Measurements from ENCODE around the gene MEOX2.

Gene MEOX2

DNA sequence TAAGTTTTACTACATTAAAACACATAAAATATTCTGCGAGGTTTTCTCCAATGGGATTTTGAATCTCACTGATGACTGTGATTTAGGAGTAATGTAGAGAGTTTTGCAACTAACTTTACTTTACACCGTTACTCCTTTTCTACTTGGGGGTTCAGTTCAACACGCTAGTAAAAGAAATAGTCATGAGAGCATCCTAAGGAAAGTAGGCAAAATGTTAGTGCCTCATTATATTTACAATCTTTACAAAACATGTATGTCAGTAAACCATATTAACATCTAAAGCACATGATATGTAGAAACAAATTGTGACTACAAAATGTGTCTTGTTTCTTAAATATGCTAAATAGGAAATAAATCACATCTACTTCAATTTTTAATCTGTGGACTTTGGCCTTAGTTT is 6.0 kb downstream of the MEOX2 start:
- DNase-seq: no peak

DNA sequence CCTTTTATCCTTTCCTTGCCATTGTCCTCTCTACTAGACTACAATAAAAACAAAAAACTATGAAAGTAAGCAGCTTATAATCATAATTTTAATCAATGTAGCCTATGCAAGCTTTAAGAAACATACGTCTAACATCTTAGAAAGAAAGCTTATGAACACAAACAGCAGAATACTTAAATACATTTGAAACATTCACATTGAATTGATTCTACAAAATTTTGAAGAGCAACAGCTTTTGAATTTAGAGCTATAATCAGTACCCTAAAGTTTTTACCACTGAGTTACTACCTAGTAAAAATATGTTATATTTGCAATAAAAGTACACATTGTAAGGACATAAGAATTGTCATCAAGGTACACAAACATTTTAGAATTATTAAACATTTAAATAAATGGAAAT is 7.2 kb downstream of the MEOX2 start:
- no peak for DNase-seq

DNA sequence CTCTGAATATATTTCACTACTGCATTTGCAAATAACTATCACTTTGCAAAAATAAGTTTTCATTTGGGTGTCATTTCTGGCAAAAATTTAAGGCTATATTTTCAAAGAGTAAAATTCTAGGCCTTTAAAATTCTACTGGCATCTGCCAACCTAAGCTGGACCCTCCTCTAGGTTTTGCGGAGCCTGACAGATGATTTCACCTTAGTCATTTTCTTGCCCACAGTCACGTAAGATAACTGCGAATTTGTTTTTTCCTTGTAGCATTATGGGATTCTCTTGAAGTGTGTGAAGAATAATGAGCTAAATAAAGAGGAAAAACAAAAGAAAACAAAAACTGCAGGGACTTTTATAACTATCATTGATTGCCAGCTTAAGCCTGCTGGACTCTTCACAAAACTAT is 7.8 kb downstream of the MEOX2 start:
- no peak for DNase-seq

DNA sequence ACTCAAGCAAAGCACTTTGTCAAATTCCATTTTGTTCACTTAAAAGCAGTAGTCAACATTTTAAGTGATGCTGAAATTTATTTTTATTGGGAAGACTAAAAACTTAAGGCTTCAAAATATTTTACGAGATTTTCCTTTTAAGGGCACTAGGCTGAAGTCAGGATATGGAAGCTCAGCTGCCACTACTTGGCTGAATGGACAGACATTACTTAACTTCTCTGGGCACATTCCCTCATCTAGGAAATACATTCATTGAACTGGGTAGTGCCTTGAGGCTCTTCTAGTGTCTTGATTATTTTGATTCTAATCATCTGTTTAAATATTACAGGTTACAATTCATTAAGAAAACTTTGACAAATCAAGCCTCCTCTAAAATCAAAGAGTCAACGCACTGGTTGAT is 11.1 kb downstream of the MEOX2 start:
- no peak for DNase-seq

DNA sequence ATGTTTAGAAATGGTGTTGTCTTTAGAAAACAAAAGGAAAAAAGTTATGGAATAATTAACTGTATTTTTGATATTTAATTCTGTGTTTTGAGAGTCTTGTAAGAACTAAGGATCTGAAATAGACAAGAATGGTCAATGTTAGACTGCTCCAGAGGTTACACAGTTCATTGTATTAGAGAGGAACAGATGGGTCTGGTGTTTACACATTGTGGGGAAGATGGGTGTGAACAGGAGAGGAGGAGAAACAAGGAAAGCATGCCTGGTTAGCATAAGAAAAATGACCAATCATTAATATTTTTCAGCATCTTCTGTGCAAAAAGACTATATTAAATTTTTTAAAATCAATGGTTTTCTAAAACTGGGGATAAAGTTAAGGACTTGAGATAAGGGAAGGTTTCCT is 11.9 kb downstream of the MEOX2 start:
- no peak for DNase-seq

DNA sequence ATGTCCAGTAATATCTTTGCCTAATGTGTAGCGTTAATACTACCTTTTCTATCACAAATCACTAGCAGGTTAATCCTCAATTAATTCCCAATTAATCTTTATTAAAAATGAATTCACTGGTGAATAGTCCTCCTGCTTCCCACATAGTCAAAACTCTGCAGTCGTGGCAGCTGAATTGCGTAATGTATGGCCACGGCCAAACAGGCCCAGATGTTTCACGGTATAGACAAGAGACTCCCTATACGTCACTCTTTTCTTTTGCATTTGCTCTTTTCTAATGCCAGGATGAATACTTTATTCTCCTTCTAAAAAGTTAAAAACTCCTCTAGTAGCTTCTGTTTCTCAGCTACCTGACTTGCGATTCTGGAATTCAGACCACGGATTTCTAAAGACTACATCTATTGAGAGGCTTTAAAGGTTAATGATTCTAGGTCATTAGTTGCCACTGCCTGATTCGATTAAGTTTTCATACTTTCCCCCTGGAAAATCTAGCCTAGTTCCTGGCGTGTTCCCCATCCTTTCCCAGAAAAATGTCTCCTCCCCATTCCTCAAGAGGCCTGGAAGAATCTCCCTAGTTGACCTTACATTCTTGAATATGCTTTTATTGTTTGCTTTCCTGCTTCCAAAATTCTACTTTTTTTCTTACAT is 16.9 kb downstream of the MEOX2 start:
- no peak for DNase-seq

DNA sequence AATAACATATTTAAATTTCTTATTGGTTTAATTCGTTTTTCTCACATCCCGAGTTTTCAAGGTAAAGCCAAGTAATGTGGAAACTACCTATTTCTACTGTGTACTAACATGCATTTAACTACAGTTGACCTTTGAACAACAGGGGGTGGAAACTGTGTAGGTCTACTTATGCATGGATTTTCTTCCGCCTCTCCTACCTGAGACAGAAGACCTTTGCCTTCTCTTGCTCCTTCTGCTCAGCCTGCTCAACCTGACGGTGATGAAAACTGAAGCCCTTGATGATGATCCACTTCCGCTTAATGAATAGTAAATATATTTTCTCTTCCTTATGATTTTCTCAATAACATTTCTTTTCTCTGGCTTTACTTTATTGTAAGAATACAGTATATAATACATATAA is 18.5 kb downstream of the MEOX2 start:
- no peak for DNase-seq

DNA sequence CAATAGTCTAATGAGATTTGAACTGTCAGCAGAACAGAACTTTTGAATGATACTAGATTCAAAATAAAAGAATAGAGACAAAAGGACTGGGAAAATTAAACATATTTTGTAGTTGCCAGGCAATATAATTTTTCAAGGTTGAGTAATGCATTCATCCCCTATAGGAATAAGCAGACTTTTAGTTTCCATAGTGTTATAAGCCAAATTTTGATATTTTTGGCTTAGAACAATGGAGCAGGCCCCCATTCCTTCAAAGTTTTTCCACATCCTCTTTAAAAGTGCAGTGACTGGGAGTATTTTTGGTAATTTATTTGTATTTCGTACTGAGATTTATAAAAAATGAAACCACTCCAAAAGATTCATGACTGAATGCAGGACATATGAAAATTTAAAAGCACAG is 24.0 kb downstream of the MEOX2 start:
- DNase-seq: no peak

DNA sequence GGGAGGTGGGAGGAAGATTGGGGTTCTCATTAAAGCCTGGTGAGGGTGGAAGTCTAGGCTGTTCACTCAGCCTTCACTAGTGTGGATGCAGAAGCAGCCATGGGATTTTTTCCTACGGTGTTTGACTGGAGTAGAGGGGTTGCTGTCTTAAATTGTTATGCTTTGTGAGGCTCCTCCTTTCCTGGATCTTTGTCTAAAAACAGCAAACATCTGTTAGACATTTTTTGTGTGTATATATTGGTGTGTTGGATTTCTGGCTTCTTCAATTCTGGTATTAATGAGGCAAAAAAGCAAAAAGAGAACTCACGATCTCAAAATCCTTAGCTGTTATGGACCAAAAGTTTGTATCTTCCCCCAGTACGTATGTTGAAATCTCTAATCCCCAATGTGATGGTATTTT is 28.2 kb downstream of the MEOX2 start:
- DNase-seq: no peak

DNA sequence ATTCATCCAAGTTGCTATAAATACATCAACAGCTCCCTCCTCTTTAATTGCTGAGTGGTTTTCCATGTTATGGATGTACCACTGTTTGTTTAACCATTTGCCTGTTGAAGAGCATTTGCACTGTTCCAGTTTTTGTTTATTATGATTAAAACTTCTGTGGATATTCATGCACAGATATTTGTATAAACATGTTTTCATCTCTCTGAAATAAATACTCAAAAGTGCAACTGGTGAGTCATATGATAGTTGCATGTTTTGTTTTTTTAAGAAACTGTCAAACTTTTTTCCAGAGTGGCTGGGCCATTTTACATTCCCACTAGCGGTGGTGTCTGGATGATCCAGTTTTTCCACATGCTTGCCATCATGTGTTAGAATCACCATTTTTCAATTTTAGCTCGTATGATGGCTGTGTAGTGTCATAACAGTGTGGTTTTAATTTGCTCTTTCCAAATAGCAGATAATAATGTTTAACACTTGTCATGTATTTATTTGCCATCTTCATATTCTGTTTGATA is 33.6 kb downstream of the MEOX2 start:
- no peak for DNase-seq

DNA sequence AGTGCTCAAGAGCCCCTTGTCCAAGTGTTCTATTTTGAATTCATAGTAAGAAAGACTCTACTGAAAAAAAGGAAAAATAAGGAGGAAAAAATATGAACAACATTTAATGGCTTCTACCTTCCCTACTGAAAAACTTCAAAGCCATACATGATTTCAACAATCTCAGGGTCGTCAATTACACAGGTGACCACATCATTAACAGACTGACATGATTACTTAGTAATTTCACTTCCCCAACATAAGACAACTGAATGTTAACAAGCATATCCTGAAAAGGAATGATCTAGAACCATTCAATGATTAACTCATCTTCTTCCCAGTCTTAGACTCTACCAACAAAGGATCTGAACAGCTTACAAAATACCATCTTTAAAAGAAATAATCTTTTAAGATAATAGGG is 34.8 kb downstream of the MEOX2 start:
- no peak for DNase-seq

DNA sequence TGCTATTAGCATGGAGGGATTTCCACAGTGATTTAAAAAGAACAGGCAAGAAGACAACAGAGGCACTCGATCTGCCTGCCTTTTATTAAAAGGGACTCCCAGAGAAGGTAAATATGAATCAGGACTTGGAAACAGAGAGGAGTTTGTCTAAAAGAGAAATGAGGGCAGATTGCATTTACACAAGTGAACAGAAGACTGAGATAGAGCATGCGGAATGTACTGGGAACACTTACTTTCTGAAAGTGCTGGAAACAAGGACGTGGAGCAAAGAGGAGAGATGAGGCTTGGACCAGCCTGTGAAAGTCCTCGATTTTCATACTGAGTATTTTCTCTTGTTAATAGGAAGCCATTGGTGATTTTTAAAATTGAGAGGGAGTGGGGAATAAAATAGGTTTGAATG is 35.7 kb downstream of the MEOX2 start:
- DNase-seq: no peak

DNA sequence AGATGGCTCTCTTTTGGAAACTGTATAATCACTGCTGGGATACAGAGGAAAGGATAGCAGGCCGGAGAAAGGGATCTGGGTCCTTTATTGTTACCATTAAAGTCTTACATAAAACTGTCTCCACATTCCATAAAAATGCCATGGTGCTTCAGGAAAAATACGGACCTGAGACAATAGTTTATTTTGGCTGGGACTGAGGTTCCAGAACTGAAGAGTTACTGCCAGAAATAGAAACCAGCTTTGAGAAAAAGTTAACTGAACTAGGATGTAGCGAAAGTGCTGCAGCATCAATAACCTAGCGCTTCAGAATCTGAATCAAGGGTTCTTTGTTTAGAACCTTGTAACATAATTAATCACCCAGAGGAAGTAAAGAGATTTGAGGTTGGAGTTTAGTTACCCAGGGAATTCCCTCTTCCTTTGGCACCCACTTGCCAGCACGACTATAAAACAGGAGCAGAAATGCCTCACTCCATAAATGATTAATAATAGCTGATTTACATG is 38.0 kb downstream of the MEOX2 start:
- no peak for DNase-seq

DNA sequence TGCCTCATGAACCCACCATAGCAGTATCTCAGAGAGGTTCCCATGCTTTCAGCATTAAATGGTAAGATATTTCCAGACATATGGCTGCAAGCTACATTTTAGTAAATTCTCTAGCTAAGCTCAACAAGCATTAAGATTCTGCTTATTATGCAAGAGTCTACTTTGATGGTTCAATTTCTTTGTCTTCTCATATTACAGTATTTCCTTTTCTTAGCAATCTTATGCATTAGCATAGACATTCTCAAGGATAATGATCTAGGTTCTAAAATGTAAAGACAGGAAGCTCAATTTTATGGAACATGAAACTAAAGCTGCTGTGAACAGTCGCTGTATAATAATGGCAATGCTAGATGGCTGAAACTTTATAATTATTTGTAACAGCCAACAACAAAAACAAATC is 39.2 kb downstream of the MEOX2 start:
- no peak for DNase-seq

DNA sequence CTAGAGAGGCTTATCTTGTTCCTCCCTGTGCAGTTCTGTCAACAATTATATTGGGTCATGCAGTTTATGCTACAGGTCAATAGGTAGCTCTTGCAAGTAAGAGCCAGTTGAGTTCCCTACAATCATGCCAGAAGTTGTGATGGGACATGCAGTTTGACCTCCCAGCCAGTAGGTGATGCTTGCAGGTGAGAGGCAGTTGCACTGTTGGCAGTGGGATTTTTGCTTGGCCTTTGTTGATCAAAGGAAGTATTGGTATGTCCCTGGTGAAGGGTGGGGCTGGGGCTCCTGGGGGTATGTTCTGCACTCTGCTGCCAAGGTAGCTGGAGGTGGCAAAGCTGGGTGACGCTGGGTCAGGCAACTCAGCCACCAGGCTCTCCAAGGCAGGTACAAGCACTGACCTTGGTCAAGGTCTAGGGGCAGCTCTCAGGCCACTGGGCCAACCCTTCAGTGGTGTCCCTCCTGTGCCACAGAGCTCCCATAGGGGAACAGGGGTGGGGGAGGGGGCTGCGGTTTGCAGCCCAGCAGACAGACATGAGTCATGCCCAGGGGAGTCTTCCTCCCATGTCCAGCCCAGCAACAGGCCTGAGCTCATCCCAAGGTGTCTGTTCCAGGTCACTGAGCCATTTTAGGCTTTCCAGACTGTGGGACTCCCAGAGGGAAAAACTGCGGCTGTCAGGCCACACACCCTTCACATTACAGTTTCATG is 43.3 kb downstream of the MEOX2 start:
- DNase-seq: no peak

DNA sequence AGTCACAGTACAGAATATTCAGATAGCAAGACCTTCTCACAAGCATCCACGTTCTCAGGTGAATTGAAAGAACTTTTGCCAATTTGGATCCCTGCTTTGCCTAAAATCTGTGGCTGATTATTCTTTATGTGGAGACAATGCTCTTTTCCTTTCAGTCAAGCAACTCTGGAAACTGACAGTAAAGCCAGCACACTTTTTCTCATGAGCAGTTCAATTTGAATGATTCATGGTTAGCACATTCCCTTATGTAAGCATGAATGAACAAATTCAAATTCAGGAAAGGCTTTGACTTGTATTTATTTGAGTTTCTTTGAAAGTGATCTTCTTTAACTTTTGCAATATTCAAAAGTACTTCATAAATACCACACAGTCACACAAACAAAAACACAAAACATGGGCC is 57.6 kb downstream of the MEOX2 start:
- DNase-seq: no peak

DNA sequence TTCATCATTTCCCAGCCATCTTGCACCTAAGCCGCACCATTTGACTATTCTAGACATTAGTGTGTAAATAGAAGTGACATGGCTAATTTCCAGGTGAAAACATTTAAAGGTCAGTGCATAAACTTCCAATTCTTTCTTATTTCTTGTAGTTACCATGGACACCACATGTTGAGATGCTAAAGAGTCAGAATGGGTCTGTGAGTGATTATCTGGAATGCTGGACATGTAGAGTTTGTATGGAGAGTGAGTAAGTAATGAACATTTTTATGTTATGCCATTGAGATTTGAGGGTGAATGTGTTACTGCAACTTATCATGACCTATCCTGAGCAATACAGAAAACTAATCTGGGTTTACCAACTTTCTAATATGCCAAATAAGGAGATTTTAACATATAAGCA is 60.4 kb downstream of the MEOX2 start:
- no peak for DNase-seq

DNA sequence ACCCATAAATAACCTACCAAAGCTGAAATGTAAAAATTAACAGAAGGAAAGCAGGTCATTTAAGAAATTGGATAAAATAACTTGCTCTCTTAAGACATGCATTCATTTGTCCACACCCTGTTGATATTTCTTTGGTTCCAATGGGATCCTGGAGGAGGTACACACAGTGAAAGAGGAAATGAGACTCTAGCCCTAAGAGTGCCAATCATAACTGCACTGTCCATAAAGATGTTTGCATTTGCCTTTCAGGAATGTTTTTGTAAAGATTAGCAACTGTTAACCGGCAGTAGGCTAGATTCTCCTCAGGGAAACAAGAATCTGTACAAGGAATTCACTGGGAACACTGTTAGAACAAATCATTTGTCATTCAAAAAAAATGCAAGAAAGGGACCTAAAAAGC is 61.0 kb downstream of the MEOX2 start:
- DNase-seq: no peak

DNA sequence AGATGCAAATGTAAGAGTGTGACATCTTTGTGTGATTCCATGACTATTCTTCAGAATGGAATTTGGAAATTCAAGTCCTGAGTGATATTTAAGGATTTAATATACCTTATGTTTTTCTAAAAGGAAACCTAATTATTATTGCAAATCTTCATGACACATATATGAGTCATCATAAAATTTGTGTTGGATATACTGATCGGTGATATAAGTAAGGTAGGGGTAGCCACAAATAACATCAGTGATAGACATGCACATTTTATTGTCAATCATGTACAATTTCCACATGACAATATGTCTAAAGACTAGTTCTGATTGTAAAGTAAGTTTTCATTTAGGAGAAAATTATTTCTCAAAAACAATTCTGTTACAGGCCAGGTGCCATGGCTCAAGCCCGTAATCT is 65.0 kb downstream of the MEOX2 start:
- DNase-seq: no peak

DNA sequence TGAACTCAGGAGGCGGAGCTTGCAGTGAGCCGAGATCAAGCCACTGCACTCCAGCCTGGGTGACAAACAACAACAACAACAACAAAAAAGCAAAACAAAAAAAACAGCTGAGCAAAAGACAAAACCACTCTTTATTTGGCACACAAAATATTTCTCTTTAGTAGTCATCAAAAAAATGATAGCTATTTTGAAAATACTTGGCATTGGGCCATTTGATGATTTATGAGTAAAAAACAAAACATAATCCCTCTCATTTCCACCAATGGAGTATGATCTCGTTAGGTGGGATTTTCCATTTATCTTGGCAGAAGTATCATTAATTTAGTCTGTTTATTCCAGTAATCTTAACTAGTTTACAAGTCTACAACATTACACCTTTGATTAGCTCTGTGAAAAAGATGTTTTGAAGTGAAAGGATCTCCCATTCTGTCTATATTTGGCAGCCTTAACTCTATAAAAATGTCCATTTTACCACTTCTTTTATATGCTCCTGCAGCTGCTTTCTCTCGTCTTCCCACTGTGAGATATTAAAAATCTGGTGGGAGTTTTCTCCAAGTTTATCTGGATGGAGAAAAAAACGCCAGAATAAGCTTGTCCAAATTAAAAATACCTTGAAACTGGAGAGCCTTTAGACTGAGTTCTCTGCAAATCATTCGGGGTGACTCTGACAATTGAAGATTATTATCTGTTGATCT is 65.8 kb downstream of the MEOX2 start:
- DNase-seq: no peak

DNA sequence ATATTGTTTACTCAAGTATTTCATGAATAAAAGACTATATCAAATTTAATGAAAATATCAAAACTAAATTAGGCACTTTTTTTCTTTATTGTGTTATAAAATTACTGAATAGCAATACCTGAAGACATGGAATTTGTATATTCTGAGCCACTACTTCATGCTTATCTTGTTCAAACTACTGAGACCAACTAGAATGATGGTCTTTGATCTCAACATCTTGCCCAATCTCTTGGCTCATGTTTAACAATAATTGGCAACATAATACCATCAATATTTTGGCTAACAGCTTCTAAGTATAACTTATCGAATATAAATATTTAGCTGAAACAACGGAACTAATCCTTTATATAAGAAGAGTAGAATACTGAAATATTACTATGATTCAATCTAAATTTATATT is 68.2 kb downstream of the MEOX2 start:
- DNase-seq: no peak

DNA sequence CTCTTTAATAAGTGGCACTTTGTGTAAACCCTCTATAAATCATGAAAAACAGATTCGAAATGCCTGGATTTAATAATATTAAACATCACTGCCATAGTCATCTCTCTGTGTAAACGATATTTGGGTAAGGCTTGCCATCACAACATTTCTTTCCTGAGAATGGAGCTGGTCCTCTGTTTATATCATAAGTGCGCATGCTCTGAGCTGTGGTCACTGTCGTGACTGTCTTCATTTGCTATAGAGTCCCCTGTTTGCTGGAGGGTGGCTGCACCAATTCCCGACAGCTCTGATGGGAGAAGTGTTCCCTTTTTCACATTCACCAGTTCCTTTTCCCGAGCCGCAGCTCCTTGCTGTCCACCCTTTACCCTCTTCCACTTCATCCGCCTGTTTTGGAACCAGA is 74.3 kb downstream of the MEOX2 start:
- no peak for DNase-seq

DNA sequence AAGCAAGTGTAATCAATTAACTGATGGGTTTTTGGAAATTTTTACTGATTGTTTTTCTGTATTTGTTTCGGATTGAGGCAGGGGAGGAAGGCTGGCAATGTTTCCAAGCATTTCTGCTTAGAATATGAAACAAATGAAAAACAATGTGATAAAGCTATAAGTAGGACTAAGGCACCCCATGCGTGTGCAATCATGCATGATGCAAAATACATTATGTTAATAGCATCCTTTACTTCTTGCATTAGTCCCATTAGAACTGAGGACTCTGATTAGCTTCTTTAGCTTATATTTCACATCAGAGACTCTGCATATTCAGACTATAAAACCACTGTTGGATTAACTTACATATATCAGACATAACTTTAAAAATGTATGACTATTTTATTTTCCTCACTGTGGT is 76.0 kb downstream of the MEOX2 start:
- no peak for DNase-seq

DNA sequence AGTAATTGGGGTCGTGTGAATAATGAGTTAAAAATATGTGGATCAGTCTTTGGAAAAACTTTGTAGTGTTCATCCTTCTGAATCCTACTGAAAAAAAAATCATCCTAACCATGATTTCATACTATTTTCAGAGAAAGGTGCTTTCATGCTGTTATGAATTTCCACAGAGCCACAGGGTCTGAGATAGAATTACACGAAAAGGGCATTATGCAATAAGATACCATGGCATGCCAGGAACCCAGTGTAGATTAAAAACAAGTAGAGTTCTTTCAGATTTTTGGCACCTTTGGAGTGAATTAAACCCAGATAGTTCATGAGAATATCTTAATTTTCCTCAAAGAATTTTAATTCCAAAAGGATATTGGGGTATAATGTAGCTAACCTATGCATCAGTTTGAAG is 77.2 kb downstream of the MEOX2 start:
- no peak for DNase-seq
